Esophagus squamous epithelium (tissue), 5 donors: ENCODE results near the gene SUPT6H. TPM values are rescaled to one million over a fixed set of nuclear protein-coding genes. Genes with fewer than 3 reads are reported as not detected.

Experiments
- DNase-seq: peaks from one replicate; lab custom pipeline; 2025; lab: John Stamatoyannopoulos, UW
- H3K27ac ChIP-seq, 4 donors: fragments of 200-600 bp; sonication (generic); one replicate each; pipeline ENCODE4 v1.5.1; 2016 to 2019; ENCODE audit warnings: mild to moderate bottlenecking in 1 of 4
- H3K27me3 ChIP-seq, 4 donors: fragments of 200-600 bp; sonication (generic); 1 replicate in 3 of 4; 2 replicates in 1 of 4; pipeline versions ENCODE4 v1.5.1 to v1.6.0; 2017 to 2021; ENCODE audit warnings: antibody characterized with exemption in 1 of 4
- H3K36me3 ChIP-seq, 3 donors: fragments of 200-600 bp; sonication (generic); one replicate each; pipeline ENCODE4 v1.5.1; 2016 to 2019
- H3K4me1 ChIP-seq, 3 donors: fragments of 200-600 bp; sonication (generic); one replicate each; pipeline ENCODE4 v1.5.1; 2017 to 2019
- H3K4me3 ChIP-seq, 4 donors: fragments of 200-600 bp; sonication (generic); 1 replicate in 3 of 4; 2 replicates in 1 of 4; pipeline ENCODE4 v1.5.1; 2016 to 2019; ENCODE audit warnings: mild to moderate bottlenecking in 2 of 4, moderate library complexity in 1 of 4
- H3K9me3 ChIP-seq, 3 donors: fragments of 200-600 bp; sonication (generic); one replicate each; pipeline ENCODE4 v1.5.1; 2016 to 2019
- CTCF ChIP-seq, 6 experiments: fragments of 450-650 bp in 4 of 6; fragments of 200-600 bp in 2 of 6; sonication (generic) in 2 of 6; IDR thresholded peaks; one replicate each; pipeline ENCODE4 v1.5.1; 2016 to 2019; ENCODE audit warnings: antibody characterized with exemption in 6 of 6, mild to moderate bottlenecking in 4 of 6, moderate library complexity in 4 of 6
- POLR2A ChIP-seq, 4 donors: fragments of 450-650 bp; IDR thresholded peaks; one replicate each; pipeline ENCODE4 v1.6.1; 2017; ENCODE audit warnings: antibody characterized with exemption in 4 of 4, mild to moderate bottlenecking in 4 of 4, moderate library complexity in 3 of 4
- WGBS, 2 donors: methylation state at CpG; one replicate each; pipeline ENCODE4 v1.1.5; 2018; 5-methylcytosine and 5-hydroxymethylcytosine counted together
- intact Hi-C: fragments of 100-400 bp; cut with DNase I; formaldehyde crosslinking; loops from one replicate; pipeline ENCODE4 v1.15.0; 2022
- total RNA-seq, 4 donors: library from RNA; depleted of rRNA; stranded (reverse); fragments of >200 nt; gene quantifications; one replicate each; pipeline ENCODE4 v1.1.0, GENCODE V29; 2016
- donor health status: DM: yes; HTN: yes; CAD: no.

The SUPT6H gene
- total RNA-seq, 4 donors from 2014 or later, result 26.4 to 59.3 (median 48.8) TPM

DNA sequence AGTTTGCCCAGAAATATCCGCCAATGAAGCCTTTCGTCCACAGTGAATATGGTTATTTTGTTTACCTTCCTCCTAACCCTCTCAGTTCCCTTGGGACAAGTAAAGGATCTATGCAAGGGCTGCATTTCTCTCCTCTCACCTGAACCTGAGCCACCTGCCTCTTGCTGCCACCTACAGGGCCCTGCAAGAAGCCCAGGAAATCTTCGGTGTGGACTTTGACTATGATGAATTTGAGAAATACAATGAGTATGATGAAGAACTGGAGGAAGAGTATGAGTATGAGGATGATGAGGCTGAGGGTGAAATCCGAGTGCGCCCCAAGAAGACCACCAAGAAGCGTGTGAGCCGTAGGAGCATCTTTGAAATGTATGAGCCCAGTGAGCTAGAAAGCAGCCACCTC, 14.0 kb downstream of the SUPT6H start:
- Histone ChIP-seq H3K27ac (no peak overlapping the region), H3K36me3 (peaks cover 72 to 100% (median 91%) of the 10 kb centered on the region in 3 donors), H3K27me3 (no peaks in the 10 kb centered on the region), H3K4me3 (no peak overlapping the region), H3K9me3 (no peaks in the 10 kb centered on the region), H3K4me1 (no peaks in the 10 kb centered on the region)
- no peak for DNase-seq
- peak in 3 of 6 experiments; percentile 17 to 43 (median 29) for TF ChIP-seq CTCF (IDR thresholded peaks at IDR 0.05)
- TF ChIP-seq POLR2A (IDR thresholded peaks at IDR 0.05), result no peak
- intact Hi-C loops, result no loop called here
- 80 to 83% methylated on average over 7 of the region's 7 CpGs for WGBS, 2 donors

DNA sequence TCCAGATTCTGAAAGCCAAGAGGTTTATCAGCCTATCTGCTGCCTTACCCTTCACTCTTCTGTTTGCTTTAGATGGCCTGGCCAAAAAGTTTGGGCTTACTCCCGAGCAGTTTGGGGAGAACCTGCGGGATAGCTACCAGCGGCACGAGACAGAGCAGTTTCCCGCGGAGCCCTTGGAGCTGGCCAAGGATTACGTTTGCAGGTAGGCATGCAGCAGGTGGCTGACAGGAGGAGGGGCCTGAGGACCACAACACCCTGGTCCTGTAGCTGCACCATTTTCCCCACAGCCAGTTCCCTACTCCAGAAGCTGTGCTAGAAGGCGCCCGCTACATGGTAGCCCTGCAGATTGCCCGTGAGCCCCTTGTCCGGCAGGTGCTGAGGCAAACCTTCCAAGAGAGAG, 20.6 kb downstream of the SUPT6H start:
- intact Hi-C loops, result no loop called here
- Histone ChIP-seq H3K9me3 (no peaks in the 10 kb centered on the region), H3K4me1 (peaks cover 0 to 13% (median 0%) of the 10 kb centered on the region in 3 donors), H3K27me3 (no peaks in the 10 kb centered on the region), H3K4me3 (no peak overlapping the region), H3K36me3 (peaks cover 69 to 100% (median 91%) of the 10 kb centered on the region in 3 donors), H3K27ac (no peak overlapping the region)
- DNase-seq, result no peak
- 89 to 92% methylated on average over 4 to 9 of the region's 11 CpGs for WGBS, 2 donors
- no peak for TF ChIP-seq CTCF (IDR thresholded peaks at IDR 0.05)

DNA sequence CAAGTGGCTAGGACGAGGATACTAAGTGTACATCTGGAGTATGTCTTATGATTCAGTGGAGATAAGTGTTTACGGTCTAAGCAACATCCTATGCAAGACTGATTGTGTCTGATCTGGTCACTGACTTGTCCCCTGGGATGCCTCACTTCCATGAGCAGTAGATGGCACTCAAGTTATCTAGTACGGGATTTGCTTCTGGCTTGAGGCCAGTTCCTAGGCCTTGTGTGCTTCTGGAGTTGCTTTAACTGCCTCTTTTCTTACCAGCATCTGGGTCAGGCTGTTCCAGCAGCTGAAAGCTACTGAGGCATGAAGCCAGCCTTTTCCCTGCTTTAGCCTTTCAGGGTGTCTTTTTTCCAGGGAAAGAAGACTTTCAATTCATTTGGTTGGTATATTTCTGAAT, 23.0 kb downstream of the SUPT6H start:
- Histone ChIP-seq H3K27me3 (no peaks in the 10 kb centered on the region), H3K9me3 (no peaks in the 10 kb centered on the region), H3K27ac (no peak overlapping the region), H3K4me3 (no peak overlapping the region), H3K36me3 (peaks cover 60 to 100% (median 92%) of the 10 kb centered on the region in 3 donors), H3K4me1 (peaks cover 0 to 13% (median 0%) of the 10 kb centered on the region in 3 donors)
- no peak for DNase-seq
- TF ChIP-seq CTCF (IDR thresholded peaks at IDR 0.05) (no peak), POLR2A (IDR thresholded peaks at IDR 0.05) (no peak)
- intact Hi-C loops, result no loop called here
- WGBS, 2 donors, result 60 to 76% methylated on average over 3 of the region's 3 CpGs

DNA sequence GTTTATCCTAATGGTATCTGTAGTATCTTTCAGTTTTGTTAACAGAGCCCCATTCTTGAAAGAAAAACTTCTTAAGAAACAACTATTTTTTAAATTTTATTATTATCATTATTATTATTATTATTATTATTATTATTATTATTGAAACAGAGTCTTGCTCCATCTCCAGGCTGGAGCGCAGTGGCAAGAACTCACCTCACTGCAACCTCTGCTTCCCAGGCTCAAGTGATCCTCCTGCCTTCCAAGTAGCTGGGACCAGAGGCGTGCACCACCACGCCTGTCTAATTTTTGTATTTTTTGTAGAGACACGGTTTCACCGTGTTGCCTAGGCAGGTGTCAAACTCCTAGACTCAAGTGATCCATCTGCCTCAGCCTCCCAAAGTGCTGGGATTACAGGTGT, 23.4 kb downstream of the SUPT6H start:
- H3K36me3 ChIP-seq, result peaks cover 60 to 100% (median 93%) of the 10 kb centered on the region in 3 donors
- intact Hi-C loops, result no loop called here

GRCh38 chr17:28686296-28686695, 24.3 kb downstream of the SUPT6H start:
- 76 to 78% methylated on average over 2 to 4 of the region's 4 CpGs for WGBS, 2 donors
- H3K4me1 ChIP-seq, result peaks cover 0 to 13% (median 0%) of the 10 kb centered on the region in 3 donors
- TF ChIP-seq POLR2A (IDR thresholded peaks at IDR 0.05) (no peak), CTCF (IDR thresholded peaks at IDR 0.05) (no peak)
- no peak for DNase-seq
- H3K27me3 ChIP-seq, result no peaks in the 10 kb centered on the region
- H3K36me3 ChIP-seq, result peaks cover 59 to 100% (median 94%) of the 10 kb centered on the region in 3 donors
- H3K4me3 ChIP-seq, result no peak overlapping the region
- no peak overlapping the region for H3K27ac ChIP-seq
- intact Hi-C loops, result no loop called here
- H3K9me3 ChIP-seq, result no peaks in the 10 kb centered on the region

More for the DNA sequence above, 23.4 kb downstream of the SUPT6H start:
- Histone ChIP-seq H3K27me3 (no peaks in the 10 kb centered on the region), H3K4me3 (no peak overlapping the region), H3K27ac (no peak overlapping the region), H3K9me3 (no peaks in the 10 kb centered on the region), H3K4me1 (peaks cover 0 to 13% (median 0%) of the 10 kb centered on the region in 3 donors)
- no peak for TF ChIP-seq CTCF (IDR thresholded peaks at IDR 0.05)
- no peak for TF ChIP-seq POLR2A (IDR thresholded peaks at IDR 0.05)
- DNase-seq, result no peak
- WGBS, 2 donors, result 83 to 86% methylated on average over 5 of the region's 5 CpGs
